ENCODE data around the gene ATP2A3.

Gene ATP2A3

GRCh38 chr17:3890878-3891219 is 73.4 kb downstream of the ATP2A3 start:
- no peak for DNase-seq (ENCODE audit: insufficient read length, low spot score)
- TF ChIP-seq CTCF (IDR thresholded peaks at IDR 0.05; ENCODE audit: insufficient read depth, missing control alignments) = no peak
- no peak for FAIRE-seq

DNA sequence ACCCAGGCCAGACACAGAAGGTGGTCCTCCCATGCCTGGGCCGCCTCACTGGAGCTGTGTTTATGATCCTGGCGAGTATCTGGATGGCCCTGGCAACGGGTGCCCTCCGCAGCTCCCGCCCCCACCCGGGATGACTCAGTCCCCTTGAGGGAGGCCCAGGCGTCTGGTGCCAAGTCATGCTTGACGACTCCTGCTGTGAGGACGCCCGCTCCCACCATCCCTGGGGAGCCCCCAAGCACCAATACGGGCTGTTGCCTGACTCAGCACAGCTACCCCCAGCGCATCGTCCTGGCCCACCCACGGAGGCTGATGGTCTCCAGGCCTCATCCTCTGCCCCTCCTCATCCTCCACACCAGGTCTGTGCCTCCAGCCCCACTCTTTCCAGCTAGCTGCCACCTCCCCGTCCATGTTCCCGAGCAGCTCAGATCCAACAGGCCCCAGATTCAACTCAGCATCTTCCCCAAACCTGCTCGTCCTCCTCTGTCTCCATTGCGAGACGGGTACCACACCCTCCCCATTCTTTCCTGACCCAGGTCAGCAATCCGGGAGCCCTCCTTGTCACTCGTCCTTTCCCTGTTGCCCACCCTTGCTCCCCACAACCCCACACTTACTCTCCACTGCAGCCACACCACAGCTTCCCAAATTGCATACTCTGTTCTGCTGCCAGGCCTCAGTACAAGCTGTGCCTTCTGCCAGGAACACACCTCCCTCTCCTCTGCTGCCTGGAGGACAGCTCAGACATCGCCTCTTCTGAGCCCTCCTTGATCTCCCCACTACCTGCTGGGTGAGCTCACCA is 74.0 kb downstream of the ATP2A3 start:
- FAIRE-seq (no peak), DNase-seq (ENCODE audit: insufficient read length, low spot score) (peak; percentile 75)
- TF ChIP-seq CTCF (IDR thresholded peaks at IDR 0.05; ENCODE audit: insufficient read depth, missing control alignments) = no peak

DNA sequence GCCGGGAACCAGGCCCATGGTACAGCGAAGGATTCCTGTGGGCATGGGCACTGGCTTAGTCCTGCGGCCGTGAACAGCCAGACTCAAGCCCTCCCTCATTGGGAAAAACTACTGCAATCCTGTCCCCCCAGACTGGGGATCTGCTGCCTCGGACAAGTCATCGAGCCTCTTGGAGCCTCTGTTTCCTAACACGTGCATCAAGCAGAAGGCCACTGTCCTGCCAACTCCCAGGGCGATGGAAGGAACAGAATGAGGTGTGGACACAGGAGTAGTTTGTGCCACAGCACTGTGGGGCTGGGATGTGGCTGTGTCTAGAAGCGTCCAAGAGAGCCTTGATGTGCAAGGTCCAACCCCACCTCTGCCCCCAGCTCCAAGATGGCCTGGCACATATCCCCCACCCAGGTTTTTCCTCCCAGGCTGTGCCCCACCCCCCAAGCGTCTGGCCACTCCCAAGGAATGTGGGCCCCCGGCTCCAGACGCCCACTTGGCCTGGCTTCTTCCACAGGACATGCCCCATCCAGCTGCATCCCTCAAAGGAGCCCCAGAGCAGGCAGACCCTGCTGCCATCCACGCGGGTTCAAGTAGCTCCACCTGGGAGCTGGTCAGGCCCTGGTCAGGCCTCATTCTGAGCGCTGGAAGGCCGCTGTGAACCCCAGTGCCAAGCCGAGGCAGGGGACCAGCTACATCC is 74.8 kb downstream of the ATP2A3 start:
- DNase-seq (ENCODE audit: insufficient read length, low spot score) (no peak), FAIRE-seq (no peak)
- TF ChIP-seq CTCF (IDR thresholded peaks at IDR 0.05; ENCODE audit: insufficient read depth, missing control alignments) = no peak

GRCh38 chr17:3888343-3889171 is 75.7 kb downstream of the ATP2A3 start:
- peak; percentile 80 for DNase-seq (ENCODE audit: insufficient read length, low spot score)
- no peak for FAIRE-seq
- TF ChIP-seq CTCF (IDR thresholded peaks at IDR 0.05; ENCODE audit: insufficient read depth, missing control alignments) = no peak

DNA sequence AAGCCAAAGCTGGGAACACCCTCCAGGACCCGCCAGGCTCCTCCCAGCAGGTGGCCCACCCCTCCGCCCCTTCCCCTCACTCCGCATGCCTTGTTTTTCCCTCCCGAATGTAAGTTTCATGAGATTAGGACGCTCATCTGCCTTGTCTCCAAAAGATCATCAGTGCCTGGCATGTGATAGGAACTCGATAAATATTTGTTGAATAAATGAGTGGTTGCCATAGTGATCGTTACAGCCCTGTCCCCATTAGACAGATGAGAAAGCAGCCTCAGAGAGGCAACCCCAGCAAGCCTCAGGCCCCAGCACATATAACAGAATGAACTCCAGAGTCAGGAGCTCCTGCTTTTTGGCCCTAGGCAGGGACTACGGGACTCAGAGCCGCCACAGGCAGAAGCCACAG is 76.4 kb downstream of the ATP2A3 start:
- FAIRE-seq (no peak), DNase-seq (ENCODE audit: insufficient read length, low spot score) (no peak)

GRCh38 chr17:3887394-3887793 is 76.8 kb downstream of the ATP2A3 start:
- TF ChIP-seq CTCF (IDR thresholded peaks at IDR 0.05; ENCODE audit: insufficient read depth, missing control alignments) = no peak
- FAIRE-seq (no peak), DNase-seq (ENCODE audit: insufficient read length, low spot score) (no peak)

More for the DNA sequence above, 76.4 kb downstream of the ATP2A3 start:
- no peak for TF ChIP-seq CTCF (IDR thresholded peaks at IDR 0.05; ENCODE audit: insufficient read depth, missing control alignments)

Measured in D721Med (cell line).